GM21786 (cell line): ENCODE results near the gene HSPBP1.

ENCODE experiments used
- ATAC-seq: cut with Tn5 transposase; IDR thresholded peaks from one replicate; pipeline ENCODE4 v1.9.1; 2021; ENCODE audit not compliant: unreplicated experiment

HSPBP1 gene

GRCh38 chr19:55275851-55276719 is 3.8 kb downstream of the HSPBP1 start:
- ATAC-seq, result peak; percentile 44

GRCh38 chr19:55273978-55274707 is 5.8 kb downstream of the HSPBP1 start:
- ATAC-seq, result no peak

- ATAC-seq, result no peak
These were observed 7.8 kb downstream of the HSPBP1 start for GRCh38 chr19:55272142-55272541.

- ATAC-seq, result no peak
These were observed 9.6 kb downstream of the HSPBP1 start for GRCh38 chr19:55270172-55270942.

GRCh38 chr19:55269299-55269698 is 10.6 kb downstream of the HSPBP1 start:
- no peak for ATAC-seq

- no peak for ATAC-seq
These were observed 13.1 kb downstream of the HSPBP1 start for GRCh38 chr19:55266840-55267239.

GRCh38 chr19:55266404-55266803 is 13.5 kb downstream of the HSPBP1 start:
- no peak for ATAC-seq

- no peak for ATAC-seq
These were observed 14.1 kb downstream of the HSPBP1 start for GRCh38 chr19:55265723-55266386.

GRCh38 chr19:55265173-55265572 is 14.7 kb downstream of the HSPBP1 start:
- ATAC-seq, result no peak

- no peak for ATAC-seq
These were observed 15.4 kb downstream of the HSPBP1 start for GRCh38 chr19:55264531-55264930.

GRCh38 chr19:55262359-55262758 is 17.6 kb downstream of the HSPBP1 start:
- ATAC-seq, result no peak

- ATAC-seq, result no peak
These were observed 18.2 kb downstream of the HSPBP1 start for GRCh38 chr19:55261671-55262126.

GRCh38 chr19:55259540-55260210 is 20.2 kb downstream of the HSPBP1 start:
- ATAC-seq, result no peak

GRCh38 chr19:55258828-55259539 is 20.9 kb downstream of the HSPBP1 start, which contains the start of gene PPP6R1:
Gene PPP6R1, minus strand, starts transcription at chr19:55259017. Its CDS starts 11,914 bp downstream, at chr19:55247103.
- peak; percentile 64 for ATAC-seq

- no peak for ATAC-seq
These were observed 21.5 kb downstream of the HSPBP1 start for GRCh38 chr19:55258476-55258827.

GRCh38 chr19:55257461-55258420 is 22.2 kb downstream of the HSPBP1 start:
- ATAC-seq, result no peak

GRCh38 chr19:55256562-55257460 is 23.1 kb downstream of the HSPBP1 start:
- ATAC-seq, result no peak
